DMS114 treated with DMSO at 0.1 percent for 48 hours (cell line): ENCODE data around the gene SLC16A5.
"Not testable (repeated sequence)": the region's sequence is repeated elsewhere in the genome, so short reads cannot be mapped to it uniquely, and the experiment has no call there.

ENCODE experiments used
- DNase-seq: peaks from one replicate; lab custom pipeline; 2025; ENCODE audit not compliant: unreplicated experiment; lab: John Stamatoyannopoulos, UW

Gene SLC16A5

DNA sequence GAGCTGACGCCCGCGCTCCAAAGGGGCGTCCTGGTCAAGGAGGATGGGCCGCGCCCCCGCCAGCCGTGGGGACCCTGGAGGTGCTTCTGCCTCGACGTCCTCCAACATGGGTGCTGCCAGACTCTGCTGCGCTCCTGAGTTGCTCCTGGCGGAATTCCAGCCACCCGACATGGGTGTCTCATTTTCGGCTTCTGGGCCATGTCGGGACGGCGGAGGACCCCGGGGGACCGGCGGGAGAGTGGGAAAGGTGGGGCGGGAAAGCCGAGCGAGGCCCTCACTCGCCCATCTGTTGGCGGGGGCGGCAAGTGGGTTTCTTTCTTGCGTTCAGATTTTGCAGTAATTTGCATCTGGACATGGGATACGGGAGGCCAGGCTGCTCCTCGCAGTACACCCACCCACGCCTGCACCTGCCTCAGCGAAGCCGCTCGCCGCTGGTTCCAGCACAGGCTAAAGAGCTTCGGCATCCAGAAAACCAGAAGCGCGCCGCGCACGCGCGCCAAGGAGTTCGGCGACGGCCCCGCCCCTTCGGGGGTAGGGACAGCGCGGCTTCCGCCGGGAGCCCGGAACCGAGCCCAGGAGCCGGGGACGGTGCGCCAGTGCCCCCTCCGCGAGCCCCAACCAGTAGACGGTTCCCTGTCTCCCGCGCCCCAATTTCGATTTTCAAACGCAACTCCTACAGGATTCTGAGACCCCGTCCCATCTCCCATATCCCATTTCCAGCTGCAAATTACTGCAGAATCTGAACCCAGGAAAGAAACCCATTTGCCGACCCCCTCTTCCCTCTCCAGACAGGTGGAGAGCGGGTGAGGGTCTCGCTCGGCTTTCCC lies 21.9 kb downstream of the SLC16A5 start, which contains the start of gene ARMC7:
TSS of gene ARMC7 (plus strand) at position 563 of the 827 bp plus-strand sequence. CDS start 320 bp downstream, outside the sequence.
- peak; percentile 60 for DNase-seq

DNA sequence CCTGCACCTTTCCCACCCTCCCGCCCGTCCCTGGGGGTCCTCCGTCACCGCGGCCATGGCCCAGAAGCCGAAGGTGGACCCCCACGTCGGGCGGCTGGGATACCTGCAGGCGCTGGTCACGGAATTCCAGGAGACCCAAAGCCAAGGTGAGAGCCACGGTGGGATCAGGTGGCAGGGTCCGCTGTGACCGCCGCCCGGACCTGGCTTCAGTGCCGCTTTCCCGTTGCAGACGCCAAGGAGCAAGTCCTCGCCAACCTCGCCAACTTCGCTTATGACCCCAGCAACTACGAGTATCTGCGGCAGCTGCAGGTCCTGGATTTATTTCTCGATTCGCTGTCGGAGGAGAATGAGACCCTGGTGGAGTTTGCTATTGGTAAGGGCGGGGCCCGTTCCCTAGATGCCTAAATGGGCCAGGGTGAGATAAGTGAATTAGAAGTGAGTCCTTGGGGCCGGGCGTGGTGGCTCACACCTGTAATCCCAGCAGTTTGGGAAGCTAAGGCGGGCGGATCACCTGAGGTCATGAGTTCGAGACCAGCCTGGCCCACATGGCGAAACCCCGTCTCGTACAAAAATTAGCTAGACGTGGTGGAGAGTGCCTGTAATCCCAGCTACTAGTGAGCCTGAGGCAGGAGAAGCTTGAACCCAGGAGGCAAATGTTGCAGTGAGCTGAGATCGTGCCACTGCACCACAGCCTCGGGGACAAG lies 22.6 kb downstream of the SLC16A5 start:
- DNase-seq: no peak

DNA sequence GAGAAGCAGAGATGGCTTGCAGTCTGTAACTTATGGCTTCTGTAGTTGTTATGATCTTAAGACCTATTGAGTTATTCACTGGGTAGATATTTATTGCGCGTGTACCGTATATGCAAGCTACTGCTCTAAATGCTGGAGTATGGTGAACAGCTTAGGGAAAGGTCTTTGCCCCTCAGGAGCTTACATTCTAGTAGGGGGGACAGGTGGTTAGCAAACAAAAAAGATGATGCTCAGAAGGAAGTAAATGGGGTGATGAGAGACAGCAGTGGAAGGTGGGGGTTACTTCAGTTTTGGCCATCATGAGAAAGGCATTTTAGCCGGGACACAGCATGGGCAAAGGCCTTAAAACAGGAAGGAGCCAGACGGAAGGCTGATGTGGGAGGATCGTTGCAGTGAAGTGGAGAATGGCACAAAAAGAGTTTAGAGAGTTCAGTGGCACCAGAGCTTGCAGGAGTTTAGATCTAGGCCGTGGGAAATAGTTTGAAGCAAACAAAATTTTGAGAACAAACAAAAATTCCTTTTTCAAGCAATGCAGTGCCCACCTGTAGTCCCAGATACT lies 24.1 kb downstream of the SLC16A5 start:
- DNase-seq: no peak

DNA sequence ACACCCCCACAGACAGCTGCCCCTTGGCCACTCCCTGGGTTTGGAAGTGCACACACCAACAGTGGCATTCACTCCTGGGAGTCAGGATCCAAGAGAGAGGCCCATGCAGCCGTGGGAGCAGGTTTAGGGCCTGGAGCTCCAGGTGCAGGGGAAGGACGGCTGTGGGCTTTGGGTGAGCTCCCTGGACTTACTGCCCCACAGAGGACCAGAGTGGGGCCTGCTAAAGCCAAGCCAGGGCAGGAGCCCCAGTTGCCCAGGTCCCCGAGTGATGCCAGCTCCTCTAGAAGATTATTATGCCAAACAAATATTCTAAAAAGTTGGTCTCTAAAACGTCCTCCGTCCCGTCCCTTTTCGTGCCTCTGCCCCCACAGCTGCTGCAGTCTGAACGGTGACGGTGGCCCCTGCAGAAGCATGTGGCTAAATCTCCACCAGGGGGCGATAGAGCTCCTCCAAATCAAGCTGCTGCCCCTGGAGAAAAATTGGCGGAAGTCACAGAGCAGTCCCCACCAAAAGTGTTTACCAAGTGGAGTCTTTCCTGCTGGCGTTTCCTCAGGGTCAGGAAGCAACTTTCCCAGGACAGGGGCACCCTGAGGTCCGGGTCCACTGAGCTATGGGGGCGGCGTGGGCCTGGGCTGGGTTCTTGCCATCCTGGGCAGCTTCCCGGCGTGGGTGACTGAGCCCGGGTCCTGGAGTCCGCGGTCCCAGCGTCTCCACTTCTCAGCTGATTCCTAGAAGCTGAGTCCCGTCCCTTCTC lies 26.2 kb downstream of the SLC16A5 start:
- DNase-seq: peak; percentile 82

DNA sequence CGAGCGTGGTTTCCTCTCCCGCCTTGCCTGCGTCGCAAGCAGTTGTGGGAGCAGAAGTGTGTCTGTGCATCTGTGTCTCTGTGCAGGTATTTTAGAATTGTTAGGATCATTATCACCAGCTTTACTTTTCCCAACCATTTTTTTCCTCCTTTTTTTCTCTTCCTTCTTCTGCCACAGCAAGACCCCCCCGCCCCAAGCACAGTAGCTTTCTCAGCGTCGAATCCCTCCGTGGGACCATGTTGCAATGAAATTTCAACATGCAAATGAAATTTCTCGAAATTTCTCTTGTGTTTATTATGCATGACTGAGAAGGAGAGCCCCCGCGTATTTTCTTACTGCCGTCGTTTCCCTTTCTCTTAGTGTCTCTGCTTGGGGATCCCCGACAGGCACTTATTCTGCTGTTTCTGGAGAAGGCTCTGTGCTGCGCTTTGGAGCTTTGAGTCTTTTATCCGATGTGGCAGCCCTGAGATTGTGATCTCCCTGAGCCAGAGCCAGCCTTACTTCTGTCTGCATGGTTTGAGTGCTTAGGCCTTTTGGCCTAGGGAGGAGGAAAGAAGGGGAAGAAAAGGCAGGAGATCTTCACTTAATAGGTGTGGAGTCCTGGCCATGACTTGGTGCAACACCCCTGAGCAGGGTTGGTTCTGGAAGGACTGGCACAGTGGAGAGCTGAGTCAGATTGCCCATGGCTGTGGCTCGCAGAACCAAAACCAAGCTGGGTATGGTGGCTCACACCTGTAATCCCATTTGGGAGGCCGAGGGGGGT lies 27.0 kb downstream of the SLC16A5 start:
- no peak for DNase-seq

DNA sequence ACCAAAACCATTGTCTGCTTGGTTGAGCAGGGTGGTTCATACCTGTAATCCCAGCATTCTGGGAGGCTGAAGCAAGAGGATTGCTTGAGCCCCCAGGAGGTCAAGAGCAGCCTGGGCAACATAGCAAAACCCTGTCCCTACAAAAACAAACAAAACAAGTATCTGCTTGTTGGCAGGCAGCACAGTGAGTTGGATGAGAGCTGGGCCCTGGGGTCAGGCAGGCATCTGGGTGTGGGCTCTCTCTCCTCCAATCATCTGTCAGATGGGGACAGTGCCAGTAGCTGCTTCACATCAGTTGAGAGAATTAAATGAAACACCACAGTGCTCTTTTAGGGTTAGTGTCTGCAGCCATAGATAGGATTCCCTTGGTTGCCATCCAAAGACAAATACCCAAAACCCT lies 27.8 kb downstream of the SLC16A5 start:
- DNase-seq: no peak

DNA sequence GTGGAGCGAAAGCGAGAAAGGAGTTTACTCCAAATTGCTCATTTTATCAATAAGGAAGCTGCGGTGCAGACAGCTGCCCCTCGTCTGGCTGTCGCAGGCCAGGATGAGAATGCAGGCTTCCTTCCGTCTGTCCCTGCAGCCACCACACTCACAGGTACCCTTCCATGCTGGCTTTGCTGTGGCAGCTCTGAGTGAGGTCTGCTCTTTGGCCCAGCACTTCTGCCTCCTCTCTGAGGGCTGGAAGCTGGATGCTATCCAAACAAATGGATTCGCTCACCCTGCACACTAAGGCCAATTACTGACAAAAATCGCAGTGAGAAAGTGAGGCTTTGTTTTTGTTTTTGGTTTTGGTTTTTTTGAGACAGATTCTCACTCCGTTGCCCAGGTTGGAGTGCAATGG lies 29.0 kb downstream of the SLC16A5 start:
- no peak for DNase-seq

DNA sequence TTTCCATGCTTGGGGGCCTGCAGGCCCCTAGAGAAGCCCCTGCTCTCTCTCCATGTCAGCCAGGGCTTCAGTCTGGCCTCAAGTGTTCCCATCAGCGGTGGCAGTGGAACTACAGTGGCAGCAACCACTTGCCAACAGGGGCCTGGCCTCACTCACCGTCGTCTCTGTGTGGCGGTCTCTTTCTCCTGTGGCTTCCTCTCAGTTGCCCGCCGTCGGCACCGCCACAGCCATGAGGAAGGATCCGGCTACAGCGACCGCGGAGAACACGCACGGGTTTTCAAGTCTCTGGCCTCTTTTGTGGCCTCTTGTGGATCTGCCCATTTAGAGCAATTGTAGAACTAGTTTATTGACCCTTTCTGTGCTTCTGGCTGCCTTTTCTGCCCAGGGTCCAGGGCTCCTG lies 30.6 kb downstream of the SLC16A5 start:
- no peak for DNase-seq

DNA sequence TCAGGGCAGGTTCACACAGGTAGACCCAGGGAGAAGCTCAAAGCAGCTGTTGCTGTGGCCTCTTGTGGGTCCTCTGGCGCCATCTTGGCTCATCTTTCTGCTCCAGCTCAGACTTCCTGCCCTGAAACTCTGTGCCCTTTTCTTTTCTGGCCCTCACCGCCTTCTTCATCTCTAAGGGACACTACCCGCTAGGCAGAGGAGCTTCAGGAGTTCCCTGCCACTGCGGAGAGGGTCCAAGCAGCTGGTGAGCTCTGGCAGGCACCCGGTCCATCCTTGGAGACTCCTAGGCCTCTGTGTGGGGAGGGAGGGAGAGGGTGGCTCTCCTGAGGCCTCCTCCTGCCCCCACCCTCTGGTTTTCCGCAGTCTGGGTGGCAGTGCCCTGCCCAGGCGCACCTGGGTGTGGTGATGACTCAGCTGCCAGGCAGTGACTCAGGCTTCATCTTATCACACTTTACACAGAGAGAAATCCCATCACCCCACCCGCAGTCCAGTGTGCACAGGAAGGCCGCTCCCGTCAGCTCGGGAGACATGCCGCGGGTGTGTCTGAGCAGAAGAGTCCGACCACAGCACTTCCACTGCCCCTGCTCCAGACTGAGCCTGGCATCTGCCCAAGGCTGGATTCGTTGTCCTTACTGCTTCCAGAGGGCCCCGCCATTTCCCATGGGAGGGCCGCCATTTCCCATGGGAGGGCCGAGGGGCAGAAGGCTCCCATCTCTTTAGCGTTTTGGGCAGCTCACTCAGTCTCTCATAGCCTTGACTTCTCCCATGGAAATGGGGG lies 36.5 kb downstream of the SLC16A5 start:
- DNase-seq: no peak

DNA sequence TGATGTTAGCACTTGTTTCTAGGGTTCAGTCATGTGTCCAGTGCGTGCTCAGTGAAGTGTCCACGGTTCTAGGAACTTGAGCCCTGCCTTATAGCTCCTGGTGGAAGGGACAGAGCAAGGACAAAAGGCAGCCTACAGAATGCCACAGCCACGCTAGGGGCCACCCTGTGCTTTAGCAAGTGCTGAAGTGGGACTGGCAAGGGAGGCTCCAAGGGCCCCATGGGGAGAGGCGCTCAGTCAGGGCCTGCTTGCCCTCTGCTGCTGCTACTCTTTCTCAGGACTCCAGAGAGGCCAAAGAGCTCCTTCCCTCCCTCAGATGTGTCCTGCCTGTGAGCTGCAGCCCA lies 37.0 kb downstream of the SLC16A5 start:
- no peak for DNase-seq

DNA sequence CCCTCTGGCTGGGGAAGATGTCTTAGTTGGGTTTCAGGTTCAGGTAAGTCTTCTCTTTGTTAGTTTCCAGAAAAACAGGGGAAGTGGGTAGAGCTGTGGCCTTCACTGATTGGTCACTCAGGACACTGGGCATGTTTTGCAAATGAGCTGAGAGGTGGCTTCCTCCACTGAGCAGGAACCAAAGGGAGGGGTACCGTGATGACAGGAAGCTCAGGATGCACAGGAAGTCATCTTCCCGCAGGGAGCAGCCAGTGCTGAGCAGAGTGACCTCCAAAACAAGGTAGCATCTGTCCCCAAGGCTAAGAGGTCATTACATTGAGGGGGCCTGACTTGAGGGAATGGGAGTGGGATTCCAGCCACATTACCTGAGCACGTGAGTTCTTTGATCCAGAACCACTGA lies 38.2 kb downstream of the SLC16A5 start:
- DNase-seq: no peak

DNA sequence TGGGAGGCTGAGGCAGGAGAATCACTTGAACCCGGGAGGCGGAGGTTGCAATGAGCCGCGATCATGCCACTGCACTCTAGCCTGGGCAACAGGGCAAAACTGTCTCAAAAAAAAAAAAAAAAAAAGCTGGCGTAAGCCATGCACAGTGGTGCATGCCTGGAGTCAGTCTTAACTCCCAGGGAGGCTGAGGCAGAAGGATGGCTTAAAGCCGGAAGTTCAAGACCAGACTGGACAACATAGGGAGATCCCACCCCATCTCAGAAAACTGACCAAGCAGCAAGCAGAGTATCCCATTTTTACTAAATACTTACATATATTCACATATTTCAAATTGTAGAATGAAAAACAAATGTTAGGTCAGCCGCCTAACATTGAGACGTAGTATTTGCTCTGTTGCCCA lies 39.2 kb downstream of the SLC16A5 start:
- no peak for DNase-seq

DNA sequence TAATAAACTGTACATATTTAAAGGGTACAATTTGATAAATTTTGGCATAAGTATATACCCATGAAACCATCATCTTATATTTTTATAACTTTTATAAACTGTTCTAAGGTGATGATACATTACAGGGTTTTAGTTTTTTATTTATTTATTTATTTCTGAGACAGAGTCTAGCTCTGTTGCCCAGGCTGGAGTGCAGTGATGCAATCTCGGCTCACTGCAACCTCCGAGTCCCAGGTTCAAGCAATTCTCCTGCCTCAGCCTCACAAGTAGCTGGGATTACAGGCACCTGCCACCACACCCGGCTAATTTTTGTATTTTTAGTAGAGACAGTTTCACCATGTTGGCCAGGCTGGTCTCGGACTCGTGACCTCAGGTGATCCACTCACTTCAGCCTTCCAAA lies 40.2 kb downstream of the SLC16A5 start:
- DNase-seq: not testable (repeated sequence)

DNA sequence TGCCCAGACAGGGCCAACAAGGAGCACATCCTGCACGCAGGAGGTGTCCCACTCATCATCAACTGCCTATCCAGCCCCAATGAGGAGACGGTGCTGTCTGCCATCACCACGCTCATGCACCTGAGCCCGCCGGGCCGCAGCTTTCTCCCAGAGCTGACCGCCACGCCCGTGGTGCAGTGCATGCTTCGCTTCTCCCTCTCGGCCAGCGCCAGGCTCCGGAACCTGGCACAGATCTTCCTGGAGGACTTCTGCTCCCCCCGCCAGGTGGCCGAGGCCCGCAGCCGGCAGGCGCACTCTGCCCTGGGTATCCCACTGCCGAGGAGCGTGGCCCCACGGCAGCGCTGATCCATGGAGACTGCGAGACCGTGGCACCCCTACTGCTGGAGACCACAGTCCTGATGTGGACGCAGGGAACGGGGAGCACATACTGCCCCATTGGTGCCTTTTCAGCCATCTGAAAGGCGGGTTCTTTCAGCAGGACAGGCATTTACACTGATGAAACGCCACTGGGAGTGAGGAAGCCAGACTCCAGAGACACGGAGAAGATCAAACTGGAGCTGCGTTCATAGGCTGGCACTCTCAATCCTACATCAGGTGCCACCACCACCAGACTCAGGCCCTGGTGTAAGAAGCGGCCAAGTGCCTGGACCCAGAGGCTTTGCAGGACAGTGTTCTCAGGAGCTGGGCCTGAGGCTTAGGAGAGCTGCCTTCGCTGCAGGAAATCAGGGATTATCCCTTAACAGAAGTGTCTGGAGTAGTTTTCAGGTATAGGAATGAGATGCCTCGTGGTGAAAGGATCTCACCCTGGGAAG lies 41.1 kb downstream of the SLC16A5 start:
- no peak for DNase-seq

DNA sequence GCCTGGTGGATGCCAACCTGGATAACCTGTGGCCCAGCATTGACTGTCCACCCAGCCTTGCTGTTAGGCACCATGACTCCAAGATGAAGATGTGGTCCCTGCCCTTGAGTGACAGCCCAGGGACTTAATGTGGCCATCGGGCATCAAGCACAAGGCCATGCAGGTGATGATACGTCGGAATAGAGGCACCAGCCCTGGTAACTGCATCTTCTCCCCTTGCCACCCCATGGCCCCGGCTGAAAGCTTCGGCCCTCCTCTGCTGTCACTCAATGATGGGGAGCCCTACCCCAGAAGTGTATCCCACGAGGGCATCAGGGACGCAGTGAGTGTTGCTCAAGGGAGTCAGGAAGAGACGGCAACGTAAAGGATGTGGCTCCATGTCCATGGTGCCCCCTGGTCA lies 41.8 kb downstream of the SLC16A5 start:
- no peak for DNase-seq

DNA sequence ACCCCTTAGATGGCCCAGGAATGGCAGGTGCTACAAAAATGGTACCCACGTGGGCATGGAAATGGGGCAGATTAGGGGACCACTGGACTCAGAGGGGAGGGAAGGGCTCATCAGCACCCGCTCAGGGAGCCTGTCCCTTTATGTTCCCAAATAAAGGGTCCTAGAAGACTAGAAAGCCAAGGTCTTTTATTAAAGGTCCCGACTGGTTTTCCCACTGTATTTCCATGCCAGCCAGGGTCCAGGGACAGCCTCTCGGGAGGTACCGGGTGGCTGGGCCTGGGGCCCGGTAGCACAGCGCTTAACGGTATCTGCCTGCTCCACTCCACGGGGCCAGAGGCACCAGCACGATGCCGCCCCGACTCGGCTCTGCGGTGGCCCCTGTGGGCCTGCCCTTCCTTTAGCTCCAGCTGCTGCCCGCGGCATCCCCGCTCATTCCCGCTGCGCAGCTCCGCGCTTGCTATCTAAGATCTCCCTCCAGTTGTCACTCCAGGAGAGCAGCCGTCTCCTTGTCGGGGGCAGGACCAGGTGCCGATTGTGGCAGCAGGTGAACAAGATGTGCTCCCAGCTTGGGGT lies 42.4 kb downstream of the SLC16A5 start:
- DNase-seq: no peak

DNA sequence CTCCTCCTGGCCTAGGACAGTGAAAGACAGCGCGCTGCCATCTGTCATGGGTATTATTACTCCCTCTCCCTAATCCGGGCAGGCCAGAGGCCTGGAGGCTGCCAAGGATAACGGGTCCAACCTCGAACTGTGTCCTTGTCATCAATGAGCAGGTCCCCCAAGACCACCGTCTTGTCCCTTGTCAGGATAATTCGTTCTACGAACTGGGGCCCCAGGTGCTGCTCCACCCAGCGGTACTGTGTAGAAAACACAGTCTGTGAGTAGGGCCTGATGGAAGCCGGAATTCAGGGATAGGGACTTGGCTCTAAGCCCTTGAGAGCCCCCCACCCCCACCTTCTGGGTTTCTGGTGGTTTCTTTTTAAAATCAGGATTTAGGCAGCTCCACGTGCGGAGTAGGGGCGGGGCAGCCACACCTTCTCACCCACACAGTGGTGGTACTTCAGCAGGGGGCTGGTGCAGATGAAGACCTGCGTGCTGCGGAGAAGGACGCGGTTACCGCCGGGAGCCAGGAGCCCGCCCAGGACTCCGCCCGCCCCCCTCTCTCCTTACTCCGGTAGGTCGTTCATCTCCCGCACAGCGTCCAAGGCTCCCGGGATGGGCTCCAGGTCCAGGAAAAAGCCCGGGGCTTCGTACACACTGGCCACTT lies 43.0 kb downstream of the SLC16A5 start:
- DNase-seq: peak; percentile 46

DNA sequence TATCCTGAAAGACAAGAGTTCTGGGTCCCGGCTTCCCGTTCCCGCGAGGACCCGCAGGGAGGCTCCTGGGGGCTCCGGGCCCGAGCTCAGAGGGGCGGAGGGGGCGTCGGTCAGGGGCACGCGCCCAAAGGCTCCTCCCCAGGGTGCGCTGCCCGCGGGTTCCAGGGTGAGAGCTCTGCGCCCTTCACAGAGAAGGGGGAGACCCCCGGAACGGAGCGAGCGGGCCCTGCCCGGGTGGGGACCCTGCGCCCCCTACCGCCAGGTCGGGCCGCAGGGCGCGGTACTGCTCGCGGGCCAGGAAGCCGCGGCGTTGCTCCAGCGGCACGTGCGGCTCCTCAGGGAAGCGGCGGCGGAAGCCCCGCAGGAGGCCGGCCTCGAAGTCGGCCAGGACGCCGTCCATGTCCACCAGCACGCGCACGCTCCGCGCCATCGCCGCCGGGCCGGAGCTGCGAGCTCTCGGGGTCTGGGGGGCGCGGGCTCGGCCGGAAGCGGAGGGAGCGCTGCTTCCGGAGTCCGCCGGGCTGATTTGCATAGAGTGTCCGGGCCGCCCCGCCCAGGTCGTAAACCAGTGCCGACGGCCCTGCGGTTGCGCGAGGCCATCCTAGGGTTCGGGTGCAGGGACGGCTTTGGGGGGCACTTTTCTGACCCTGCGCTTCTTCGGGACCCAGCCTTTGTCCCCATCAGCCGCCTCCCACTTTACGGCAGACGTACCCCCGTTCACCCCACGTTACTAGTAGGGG lies 43.7 kb downstream of the SLC16A5 start, which contains the start of gene NT5C:
TSS of gene NT5C (minus strand) at position 465 of the 740 bp plus-strand sequence. CDS start at position 430, 35 bp downstream.
- DNase-seq: peak; percentile 62
